Stimulated activated memory B cell treated with anti-CD40 and anti-IgM and Interleukin-4, amounts not matched to agents 10 μg/mL and 1 μg/mL and 100 μg/mL, for 72 hours (primary cell): Measurements from ENCODE around the gene ZDHHC17.

Experiments used
- ATAC-seq: fragments of 150-1000 bp; cut with Tn5 transposase; 2 replicates; pipeline ENCODE4 v1.10.0; 2021
- H3K27ac Mint-ChIP-seq: one replicate; pipeline ENCODE4 v1.8.0; 2022; ENCODE audit warnings: mild to moderate bottlenecking, mixed read lengths
- H3K27me3 Mint-ChIP-seq: one replicate; pipeline ENCODE4 v1.8.0; 2022; ENCODE audit warnings: mixed read lengths
- H3K36me3 Mint-ChIP-seq: one replicate; pipeline ENCODE4 v1.8.0; 2022; ENCODE audit warnings: mixed read lengths
- H3K4me1 Mint-ChIP-seq: one replicate; pipeline ENCODE4 v1.8.0; 2022; ENCODE audit warnings: mixed read lengths
- H3K4me3 Mint-ChIP-seq: one replicate; pipeline ENCODE4 v1.8.0; 2022; ENCODE audit warnings: mild to moderate bottlenecking, moderate library complexity, mixed read lengths
- H3K9me3 Mint-ChIP-seq: one replicate; pipeline ENCODE4 v1.8.0; 2022; ENCODE audit warnings: mixed read lengths

The ZDHHC17 gene

DNA sequence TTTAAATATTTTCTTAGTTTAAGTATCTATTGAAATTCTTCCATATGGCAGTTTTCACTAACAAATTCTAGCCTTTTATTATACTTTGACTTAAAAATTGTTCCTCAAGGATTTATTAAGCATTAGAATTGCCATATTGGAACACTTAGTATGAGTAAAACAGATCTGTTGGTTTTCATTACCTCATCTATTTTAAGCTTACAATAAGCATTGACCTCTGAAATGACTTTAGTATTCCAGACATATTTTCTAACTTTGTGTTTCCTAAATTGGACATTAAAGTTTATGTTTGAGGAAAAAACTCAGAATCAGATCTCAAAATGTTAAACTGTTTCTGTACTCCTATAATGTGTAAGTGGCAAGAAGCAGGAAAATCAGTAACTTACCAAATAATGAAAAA, 66.5 kb downstream of the ZDHHC17 start:
- H3K36me3 Mint-ChIP-seq = peaks cover 49% of the 10 kb centered on the region
- H3K9me3 Mint-ChIP-seq = no peaks in the 10 kb centered on the region
- H3K27ac Mint-ChIP-seq = no peak overlapping the region
- no peak overlapping the region for H3K4me3 Mint-ChIP-seq
- H3K27me3 Mint-ChIP-seq = no peaks in the 10 kb centered on the region
- H3K4me1 Mint-ChIP-seq = no peaks in the 10 kb centered on the region
- no peak for ATAC-seq

DNA sequence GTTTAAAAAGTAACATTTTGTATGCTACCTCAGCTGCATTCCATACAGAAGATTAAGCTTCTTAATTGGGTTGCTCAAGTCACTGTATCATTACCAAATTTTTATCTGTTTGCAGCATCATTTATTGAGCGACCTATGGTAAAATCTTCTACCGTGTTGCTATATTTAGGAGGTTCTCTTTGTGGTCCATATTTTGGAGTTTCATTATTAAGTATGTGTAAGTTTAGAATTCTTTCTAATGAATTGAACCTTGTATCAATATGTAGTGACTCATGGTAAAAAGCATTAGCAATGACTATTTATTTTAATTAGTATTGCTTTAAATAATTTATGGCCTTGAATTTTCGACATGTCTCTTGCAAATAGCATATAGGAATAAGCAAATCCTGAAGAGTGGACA, 72.7 kb downstream of the ZDHHC17 start:
- Mint-ChIP-seq H3K27ac (no peak overlapping the region), H3K27me3 (no peaks in the 10 kb centered on the region), H3K4me3 (no peak overlapping the region), H3K4me1 (no peaks in the 10 kb centered on the region), H3K36me3 (peaks cover 14% of the 10 kb centered on the region), H3K9me3 (no peaks in the 10 kb centered on the region)
- ATAC-seq = no peak

DNA sequence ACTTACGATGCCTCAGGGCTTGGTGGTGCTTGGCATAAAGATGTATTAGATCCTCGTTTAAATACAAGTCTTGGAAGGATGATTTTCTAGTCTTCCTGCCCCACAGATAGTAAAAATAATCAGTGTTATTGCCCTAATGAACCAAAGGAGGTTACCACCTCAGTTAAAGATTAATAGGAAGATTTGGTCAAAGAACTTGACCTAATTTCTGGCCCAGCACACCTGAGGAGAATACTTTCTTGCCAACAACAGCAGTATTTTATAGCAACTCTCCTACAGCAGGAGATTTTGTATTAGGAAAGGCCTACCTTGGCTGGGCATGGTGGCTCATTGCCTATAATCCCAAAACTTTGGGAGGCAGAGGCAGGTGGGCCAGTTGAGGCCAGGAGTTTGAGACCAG, 83.3 kb downstream of the ZDHHC17 start:
- no peak overlapping the region for H3K27ac Mint-ChIP-seq
- no peak overlapping the region for H3K4me3 Mint-ChIP-seq
- ATAC-seq = no peak
- H3K4me1 Mint-ChIP-seq = no peaks in the 10 kb centered on the region
- H3K27me3 Mint-ChIP-seq = no peaks in the 10 kb centered on the region
- H3K9me3 Mint-ChIP-seq = no peaks in the 10 kb centered on the region
- H3K36me3 Mint-ChIP-seq = peaks cover 51% of the 10 kb centered on the region

DNA sequence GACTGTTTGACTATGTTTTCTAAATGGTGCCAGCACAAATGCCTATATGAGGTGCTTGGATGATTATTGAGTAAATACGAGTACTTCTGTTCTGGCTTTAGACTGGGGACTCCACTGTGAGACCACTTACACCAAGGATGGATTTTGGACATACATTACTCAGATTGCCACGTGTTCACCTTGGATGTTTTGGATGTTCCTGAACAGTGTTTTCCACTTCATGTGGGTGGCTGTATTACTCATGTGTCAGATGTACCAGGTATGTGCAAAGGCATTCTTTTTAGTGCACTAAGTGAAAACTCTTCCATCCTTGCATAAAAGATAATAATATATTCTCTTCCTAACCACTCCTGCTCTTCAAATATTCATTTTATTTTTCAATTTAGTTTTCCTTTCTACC, 84.2 kb downstream of the ZDHHC17 start:
- peaks cover 59% of the 10 kb centered on the region for H3K36me3 Mint-ChIP-seq
- no peak for ATAC-seq
- no peaks in the 10 kb centered on the region for H3K4me1 Mint-ChIP-seq
- no peaks in the 10 kb centered on the region for H3K9me3 Mint-ChIP-seq
- no peak overlapping the region for H3K27ac Mint-ChIP-seq
- H3K27me3 Mint-ChIP-seq = no peaks in the 10 kb centered on the region
- no peak overlapping the region for H3K4me3 Mint-ChIP-seq

DNA sequence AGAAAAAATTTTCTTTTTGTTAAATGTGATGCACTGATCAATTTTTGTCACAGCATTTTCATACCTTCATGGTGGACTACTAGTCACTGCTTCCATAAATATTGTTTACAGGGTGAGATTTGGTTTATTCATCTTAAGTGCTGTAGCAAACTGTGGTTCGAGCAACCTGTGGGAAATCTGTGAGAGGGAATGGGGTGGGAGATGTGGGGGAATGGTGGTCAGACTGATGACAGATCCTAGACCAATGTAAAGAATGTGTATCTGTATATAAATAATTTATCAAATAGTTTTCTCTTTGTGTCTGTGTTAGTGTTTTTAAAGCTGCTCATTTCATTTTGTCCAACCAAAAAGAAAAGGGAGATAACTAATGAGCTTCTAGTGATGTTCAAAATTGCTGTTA, 88.2 kb downstream of the ZDHHC17 start:
- Mint-ChIP-seq H3K4me1 (no peaks in the 10 kb centered on the region), H3K27ac (no peak overlapping the region), H3K27me3 (no peaks in the 10 kb centered on the region), H3K4me3 (no peak overlapping the region), H3K9me3 (peaks cover 4% of the 10 kb centered on the region), H3K36me3 (peaks cover 61% of the 10 kb centered on the region)
- no peak for ATAC-seq

DNA sequence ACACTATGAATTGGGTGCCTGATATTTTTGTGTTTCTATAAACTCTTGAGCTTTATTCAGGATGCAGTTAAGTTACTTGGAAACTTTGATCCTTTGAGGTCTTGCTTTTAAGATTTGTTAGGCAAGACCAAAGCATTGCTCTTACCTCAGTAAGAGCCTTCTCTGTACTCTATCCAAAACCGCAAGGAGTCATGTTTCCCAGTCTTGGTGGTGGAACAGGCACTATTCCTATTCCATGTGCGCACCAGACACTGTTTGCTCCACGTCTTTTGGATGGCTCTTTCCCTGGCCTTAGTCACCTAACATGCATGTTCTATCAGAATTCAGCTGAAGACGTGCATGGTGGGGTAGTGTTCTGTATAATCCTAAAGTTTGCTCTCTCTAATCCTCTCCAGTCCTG, 91.4 kb downstream of the ZDHHC17 start:
- peaks cover 41% of the 10 kb centered on the region for H3K36me3 Mint-ChIP-seq
- H3K4me3 Mint-ChIP-seq = no peak overlapping the region
- no peaks in the 10 kb centered on the region for H3K27me3 Mint-ChIP-seq
- no peaks in the 10 kb centered on the region for H3K4me1 Mint-ChIP-seq
- H3K27ac Mint-ChIP-seq = no peak overlapping the region
- ATAC-seq = no peak
- peaks cover 4% of the 10 kb centered on the region for H3K9me3 Mint-ChIP-seq

DNA sequence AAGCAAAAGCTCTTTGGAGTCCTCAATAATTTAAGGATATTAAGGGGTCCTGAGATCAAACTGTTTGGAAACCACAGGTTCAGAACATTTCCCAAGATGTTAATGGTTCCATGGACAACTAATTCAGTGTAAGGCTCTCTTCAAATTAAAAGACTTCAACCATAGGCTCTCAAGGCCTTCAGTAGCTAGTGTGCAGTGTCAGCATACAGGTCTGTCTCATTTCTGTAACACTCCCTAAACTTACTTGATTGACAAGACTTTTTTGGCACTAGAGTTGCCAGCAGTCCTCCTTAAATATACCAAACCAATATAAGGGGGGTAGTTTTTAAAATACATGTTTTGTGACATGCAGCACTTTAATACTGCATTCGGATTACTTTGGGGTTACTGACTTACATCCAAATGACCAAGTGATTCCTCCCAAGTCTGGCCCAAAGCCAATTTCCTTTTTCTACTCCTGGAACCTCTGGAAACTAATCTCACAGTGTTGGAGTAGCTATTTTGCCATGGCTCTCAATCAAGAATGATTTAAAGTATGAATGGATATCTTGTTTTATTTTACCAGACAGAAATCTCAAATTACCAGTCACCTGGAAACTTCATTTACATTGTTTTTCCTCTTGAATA, 92.2 kb downstream of the ZDHHC17 start:
- Mint-ChIP-seq H3K9me3 (peaks cover 4% of the 10 kb centered on the region), H3K4me1 (no peaks in the 10 kb centered on the region), H3K27me3 (no peaks in the 10 kb centered on the region), H3K36me3 (peaks cover 35% of the 10 kb centered on the region), H3K27ac (no peak overlapping the region), H3K4me3 (no peak overlapping the region)
- ATAC-seq = no peak

DNA sequence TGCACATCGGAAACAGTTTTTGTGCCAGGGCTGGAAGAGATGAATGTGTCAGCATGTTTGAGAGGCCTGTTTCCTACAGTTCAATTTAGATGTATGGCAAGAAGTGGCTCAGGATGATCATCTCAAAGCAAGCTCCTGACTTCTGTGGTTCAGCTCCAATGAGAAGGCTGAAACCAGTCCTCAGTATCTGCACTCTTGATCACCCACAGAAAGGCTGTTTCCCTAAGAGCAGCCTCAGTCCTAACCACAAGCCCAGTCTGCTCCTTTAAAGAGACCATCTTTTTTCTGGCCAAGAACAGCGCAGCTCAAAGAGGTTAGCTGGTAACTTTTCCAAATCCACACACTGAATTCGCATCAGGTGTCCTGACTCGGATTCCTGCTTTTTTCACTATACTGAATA, 95.7 kb downstream of the ZDHHC17 start:
- H3K36me3 Mint-ChIP-seq = peaks cover 14% of the 10 kb centered on the region
- peaks cover 4% of the 10 kb centered on the region for H3K9me3 Mint-ChIP-seq
- ATAC-seq = no peak
- H3K27me3 Mint-ChIP-seq = no peaks in the 10 kb centered on the region
- H3K4me1 Mint-ChIP-seq = no peaks in the 10 kb centered on the region
- no peak overlapping the region for H3K27ac Mint-ChIP-seq
- H3K4me3 Mint-ChIP-seq = no peak overlapping the region

DNA sequence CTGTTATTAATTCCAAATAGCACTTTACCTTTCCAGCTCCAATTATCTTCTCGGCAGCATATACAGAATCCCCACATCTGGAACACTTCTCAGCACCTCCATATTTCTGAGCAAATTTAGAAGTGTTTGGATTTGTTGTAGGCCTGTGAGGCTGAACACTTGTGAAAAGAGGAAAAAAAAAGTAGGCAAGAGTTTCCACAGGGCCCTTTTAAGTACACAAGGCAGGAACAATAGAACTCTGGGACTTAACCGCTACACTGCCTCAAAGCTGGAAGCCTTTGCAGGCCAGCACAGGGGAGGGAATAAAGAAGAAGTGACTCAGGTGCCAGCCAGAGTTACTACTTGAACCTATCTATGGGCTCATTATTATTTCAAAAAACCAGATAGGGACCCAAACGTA, 96.3 kb downstream of the ZDHHC17 start:
- H3K36me3 Mint-ChIP-seq = peaks cover 7% of the 10 kb centered on the region
- H3K9me3 Mint-ChIP-seq = peaks cover 4% of the 10 kb centered on the region
- H3K27ac Mint-ChIP-seq = no peak overlapping the region
- no peak for ATAC-seq
- no peak overlapping the region for H3K4me3 Mint-ChIP-seq
- H3K4me1 Mint-ChIP-seq = no peaks in the 10 kb centered on the region
- no peaks in the 10 kb centered on the region for H3K27me3 Mint-ChIP-seq

DNA sequence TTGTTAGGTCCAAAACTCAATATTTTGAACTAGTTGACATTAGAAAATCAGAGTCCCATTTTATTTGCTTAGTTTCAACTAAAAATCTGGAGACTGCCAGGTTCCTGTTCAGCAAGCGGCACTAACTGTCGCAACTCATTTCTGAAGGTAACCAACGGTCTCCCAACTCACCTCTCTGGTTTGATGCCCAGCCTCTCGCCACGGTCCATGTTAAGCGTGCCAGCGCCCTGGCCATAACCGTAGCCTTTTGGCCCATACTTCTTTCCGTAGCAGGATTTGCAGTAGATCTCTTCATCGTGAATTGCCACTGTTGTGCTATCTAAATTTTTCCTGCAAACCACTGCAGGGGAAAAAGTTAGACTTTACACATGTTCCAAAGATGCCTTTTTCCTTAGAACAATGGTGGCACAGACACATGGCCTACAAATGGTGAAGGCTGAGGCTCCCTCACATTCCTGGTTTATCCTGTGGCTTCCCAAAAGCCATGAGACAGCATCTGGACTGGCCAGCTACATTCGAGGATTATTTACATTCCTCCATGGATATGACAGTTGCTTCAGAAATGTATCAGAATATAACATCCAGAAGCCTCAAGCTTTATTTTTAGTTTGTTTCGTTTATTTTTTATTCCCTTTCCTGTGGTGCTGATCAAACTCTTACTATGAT, 99.2 kb downstream of the ZDHHC17 start:
- no peaks in the 10 kb centered on the region for H3K9me3 Mint-ChIP-seq
- H3K27me3 Mint-ChIP-seq = no peaks in the 10 kb centered on the region
- H3K27ac Mint-ChIP-seq = no peak overlapping the region
- H3K4me3 Mint-ChIP-seq = no peak overlapping the region
- no peaks in the 10 kb centered on the region for H3K36me3 Mint-ChIP-seq
- no peaks in the 10 kb centered on the region for H3K4me1 Mint-ChIP-seq
- no peak for ATAC-seq

DNA sequence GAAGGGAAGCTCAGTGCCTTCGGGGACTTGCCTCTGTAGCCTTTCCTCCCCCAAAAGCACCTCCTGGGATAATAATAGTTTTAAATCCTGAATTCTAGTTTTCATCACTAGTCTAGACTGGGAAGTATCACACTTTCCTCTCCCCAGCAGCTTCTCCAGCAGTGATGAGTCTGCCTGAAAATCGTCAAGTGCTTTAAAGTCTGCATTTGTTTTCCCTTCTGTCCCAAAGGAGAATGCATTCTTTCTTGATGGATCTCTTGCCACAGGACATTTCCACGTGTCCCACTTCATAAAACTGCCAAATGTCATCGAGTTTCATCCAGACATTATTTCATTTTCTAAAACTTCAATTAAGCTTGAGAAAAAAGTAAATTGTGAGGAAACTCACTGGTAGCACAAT, 99.9 kb downstream of the ZDHHC17 start:
- no peak overlapping the region for H3K27ac Mint-ChIP-seq
- H3K9me3 Mint-ChIP-seq = no peaks in the 10 kb centered on the region
- no peaks in the 10 kb centered on the region for H3K36me3 Mint-ChIP-seq
- no peak for ATAC-seq
- H3K4me3 Mint-ChIP-seq = no peak overlapping the region
- no peaks in the 10 kb centered on the region for H3K27me3 Mint-ChIP-seq
- no peaks in the 10 kb centered on the region for H3K4me1 Mint-ChIP-seq

DNA sequence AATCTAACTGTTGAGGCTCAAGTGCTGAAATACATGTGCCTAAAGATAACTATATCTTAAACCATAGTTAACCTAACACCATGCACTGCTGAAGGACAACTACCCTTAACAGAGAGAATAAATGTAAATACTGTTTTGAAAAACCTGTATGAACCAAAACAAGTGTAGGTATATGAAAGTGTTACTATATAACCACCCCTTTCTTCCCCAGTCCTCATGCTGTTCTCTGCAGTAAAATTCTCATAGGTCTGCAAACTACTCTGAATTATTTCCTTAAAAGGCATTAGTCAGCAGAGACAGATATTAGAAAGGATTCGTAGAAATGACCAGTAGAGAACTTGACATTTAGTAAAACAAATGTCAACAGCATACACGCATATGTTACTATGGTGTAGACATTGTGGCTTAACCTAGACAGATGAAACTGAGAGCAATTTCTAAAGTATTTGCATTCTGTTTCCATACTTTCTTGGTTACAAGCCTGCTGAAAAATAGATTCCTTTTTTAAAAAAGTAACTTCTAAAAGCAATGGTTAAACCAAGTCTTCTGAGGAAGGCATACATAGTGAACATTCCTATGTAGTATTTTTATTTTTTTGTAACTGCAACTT, 101.0 kb downstream of the ZDHHC17 start:
- H3K36me3 Mint-ChIP-seq = no peaks in the 10 kb centered on the region
- peaks cover 3% of the 10 kb centered on the region for H3K9me3 Mint-ChIP-seq
- no peak overlapping the region for H3K27ac Mint-ChIP-seq
- H3K27me3 Mint-ChIP-seq = no peaks in the 10 kb centered on the region
- no peaks in the 10 kb centered on the region for H3K4me1 Mint-ChIP-seq
- no peak overlapping the region for H3K4me3 Mint-ChIP-seq
- peak; percentile 69 for ATAC-seq

DNA sequence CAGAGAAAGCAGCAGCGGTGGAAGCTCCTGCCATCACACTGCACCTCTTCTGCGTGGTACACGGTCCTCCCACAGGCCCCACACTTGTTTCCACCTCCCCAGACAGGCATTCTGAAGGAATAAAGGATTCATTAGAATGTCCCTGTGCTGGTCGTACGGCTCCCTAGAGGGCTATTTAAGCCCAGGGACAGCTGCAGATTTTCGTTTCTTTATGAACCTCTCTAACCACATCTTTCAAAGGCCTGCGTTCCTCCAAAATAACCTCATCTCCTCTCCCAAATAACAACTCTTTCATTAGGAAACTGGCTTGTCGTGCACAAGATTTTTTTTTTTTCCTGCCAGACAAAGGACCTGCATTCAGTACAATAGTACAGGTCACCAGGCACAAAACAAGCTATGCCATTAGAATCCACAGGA, 102.2 kb downstream of the ZDHHC17 start:
- H3K27ac Mint-ChIP-seq = no peak overlapping the region
- no peaks in the 10 kb centered on the region for H3K4me1 Mint-ChIP-seq
- H3K36me3 Mint-ChIP-seq = no peaks in the 10 kb centered on the region
- H3K9me3 Mint-ChIP-seq = peaks cover 3% of the 10 kb centered on the region
- H3K4me3 Mint-ChIP-seq = no peak overlapping the region
- ATAC-seq = no peak
- H3K27me3 Mint-ChIP-seq = no peaks in the 10 kb centered on the region

DNA sequence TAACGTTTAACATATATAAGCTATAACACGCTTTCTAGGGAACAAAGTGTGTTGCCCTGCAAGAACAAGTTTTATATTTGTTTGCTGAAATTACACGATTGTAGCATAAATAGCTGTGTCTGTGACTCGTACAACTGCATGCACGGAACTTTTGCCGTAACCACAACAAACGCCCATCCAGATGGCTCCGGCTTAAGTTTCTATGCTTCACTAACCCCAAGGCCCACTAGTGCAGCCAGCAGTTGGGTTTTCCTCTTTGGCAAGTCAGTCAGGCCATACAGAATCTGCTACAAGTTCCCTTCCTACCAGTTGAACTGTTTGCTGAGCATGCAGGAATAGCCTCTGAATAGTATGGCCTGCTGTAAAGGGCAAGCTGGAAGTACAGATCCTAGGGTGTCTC, 102.8 kb downstream of the ZDHHC17 start:
- ATAC-seq = no peak
- Mint-ChIP-seq H3K4me1 (no peaks in the 10 kb centered on the region), H3K9me3 (peaks cover 3% of the 10 kb centered on the region), H3K36me3 (no peaks in the 10 kb centered on the region), H3K27ac (no peak overlapping the region), H3K4me3 (no peak overlapping the region), H3K27me3 (no peaks in the 10 kb centered on the region)

DNA sequence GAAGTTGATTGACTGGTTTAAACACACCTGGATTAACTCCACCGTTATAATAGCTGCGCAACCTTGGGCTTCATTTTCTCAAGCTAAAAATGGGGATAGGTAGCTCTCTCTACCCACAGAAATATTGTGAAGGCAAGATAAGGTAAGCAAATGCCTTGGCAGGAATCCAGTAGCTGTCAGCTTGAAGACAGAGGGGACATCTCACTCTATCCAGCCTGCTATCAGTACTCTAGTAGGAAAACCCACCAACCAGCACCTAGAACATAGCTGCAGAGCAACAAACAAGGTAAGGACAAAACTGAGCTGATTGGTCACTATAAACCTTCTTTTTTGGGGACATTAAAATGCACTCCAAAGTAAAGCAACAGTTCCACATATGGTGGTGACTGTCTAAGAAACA, 107.2 kb downstream of the ZDHHC17 start:
- peaks cover 3% of the 10 kb centered on the region for H3K9me3 Mint-ChIP-seq
- no peak overlapping the region for H3K4me3 Mint-ChIP-seq
- no peak overlapping the region for H3K27ac Mint-ChIP-seq
- no peaks in the 10 kb centered on the region for H3K36me3 Mint-ChIP-seq
- peaks cover 8% of the 10 kb centered on the region for H3K27me3 Mint-ChIP-seq
- ATAC-seq = no peak
- H3K4me1 Mint-ChIP-seq = no peaks in the 10 kb centered on the region

DNA sequence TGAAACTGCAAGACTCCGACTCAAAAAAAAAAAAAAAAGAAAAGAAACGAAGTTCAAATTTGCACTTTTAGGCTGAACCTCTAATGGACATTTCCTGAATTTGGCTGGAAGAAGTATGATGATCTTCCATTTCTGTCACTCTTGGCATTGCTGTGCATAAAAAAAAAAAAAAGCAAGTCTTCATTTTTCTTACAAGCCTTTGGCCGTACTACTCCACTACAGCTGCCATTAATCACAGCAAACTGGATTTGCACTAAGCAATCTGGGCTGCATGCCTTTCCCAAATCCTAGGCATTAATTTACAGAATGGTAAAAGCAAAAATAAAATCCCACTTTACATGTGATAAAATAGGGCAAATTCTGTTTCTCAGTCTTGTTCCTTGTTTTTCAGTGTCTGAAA, 107.8 kb downstream of the ZDHHC17 start:
- no peaks in the 10 kb centered on the region for H3K4me1 Mint-ChIP-seq
- no peak for ATAC-seq
- no peak overlapping the region for H3K4me3 Mint-ChIP-seq
- H3K9me3 Mint-ChIP-seq = peaks cover 3% of the 10 kb centered on the region
- H3K36me3 Mint-ChIP-seq = no peaks in the 10 kb centered on the region
- peaks cover 10% of the 10 kb centered on the region for H3K27me3 Mint-ChIP-seq
- no peak overlapping the region for H3K27ac Mint-ChIP-seq
